Measurements from ENCODE around the gene NUP214.

NUP214 gene

DNA sequence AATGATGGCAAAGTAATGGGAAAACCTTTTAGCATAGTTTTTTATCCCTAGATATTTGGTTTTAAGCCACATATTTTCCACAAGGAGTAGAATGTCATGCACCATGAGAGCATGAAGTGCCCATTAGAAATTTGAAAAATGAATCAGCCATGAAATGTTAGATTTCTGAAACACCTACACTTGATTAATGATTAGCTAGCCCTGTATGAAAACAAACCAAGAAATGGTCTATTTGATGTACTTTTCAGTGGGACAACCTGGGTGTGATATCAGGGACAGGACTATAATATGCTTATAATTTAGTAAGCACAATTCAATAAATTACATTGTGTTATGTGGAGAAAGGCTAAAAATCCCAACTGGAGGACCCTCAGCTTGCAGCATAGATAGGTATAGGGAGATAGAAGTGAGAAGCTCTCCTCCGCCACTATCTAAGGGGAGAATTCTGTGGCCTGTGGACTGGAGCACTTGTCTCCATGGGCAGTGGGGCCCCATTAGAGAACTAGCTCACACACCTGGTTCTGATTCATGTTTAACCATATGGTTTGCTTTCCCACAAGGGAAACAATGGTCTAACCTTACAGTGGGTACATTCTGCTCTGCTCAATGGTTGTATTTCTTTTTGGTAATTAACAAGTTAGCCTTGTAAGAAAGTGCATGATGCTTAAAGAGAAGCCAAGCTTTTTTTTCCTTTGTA, 35.2 kb downstream of the NUP214 start:
- peaks cover 9% of the 10 kb centered on the region for H3K79me2 ChIP-seq (ENCODE audit: control insufficient read depth, low read length)
- no peaks in the 10 kb centered on the region for H3K9me3 ChIP-seq (ENCODE audit: control insufficient read depth, insufficient read depth, low read length)
- H4K20me1 ChIP-seq (ENCODE audit: control insufficient read depth, insufficient read depth, low read depth, low read length) = no peaks in the 10 kb centered on the region
- H3K4me3 ChIP-seq (ENCODE audit: low read length) = no peak overlapping the region
- H3K4me1 ChIP-seq (ENCODE audit: control insufficient read depth, low read length) = no peaks in the 10 kb centered on the region
- H3K36me3 ChIP-seq (ENCODE audit: control insufficient read depth, low read length) = peaks cover 68% of the 10 kb centered on the region
- H3K27ac ChIP-seq (ENCODE audit: low read depth, low read length) = no peak overlapping the region
- TF ChIP-seq EZH2phosphoT487 (IDR thresholded peaks at IDR 0.05; ENCODE audit: borderline replicate concordance, low read length) = no peak
- TF ChIP-seq, protein P1, sequence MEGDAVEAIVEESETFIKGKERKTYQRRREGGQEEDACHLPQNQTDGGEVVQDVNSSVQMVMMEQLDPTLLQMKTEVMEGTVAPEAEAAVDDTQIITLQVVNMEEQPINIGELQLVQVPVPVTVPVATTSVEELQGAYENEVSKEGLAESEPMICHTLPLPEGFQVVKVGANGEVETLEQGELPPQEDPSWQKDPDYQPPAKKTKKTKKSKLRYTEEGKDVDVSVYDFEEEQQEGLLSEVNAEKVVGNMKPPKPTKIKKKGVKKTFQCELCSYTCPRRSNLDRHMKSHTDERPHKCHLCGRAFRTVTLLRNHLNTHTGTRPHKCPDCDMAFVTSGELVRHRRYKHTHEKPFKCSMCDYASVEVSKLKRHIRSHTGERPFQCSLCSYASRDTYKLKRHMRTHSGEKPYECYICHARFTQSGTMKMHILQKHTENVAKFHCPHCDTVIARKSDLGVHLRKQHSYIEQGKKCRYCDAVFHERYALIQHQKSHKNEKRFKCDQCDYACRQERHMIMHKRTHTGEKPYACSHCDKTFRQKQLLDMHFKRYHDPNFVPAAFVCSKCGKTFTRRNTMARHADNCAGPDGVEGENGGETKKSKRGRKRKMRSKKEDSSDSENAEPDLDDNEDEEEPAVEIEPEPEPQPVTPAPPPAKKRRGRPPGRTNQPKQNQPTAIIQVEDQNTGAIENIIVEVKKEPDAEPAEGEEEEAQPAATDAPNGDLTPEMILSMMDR (IDR thresholded peaks at IDR 0.05; ENCODE audit: low read depth, low read length, poor library complexity, severe bottlenecking) = no peak
- H3F3A ChIP-seq (ENCODE audit: control insufficient read depth, insufficient read depth) = no peaks in the 10 kb centered on the region
- no peak overlapping the region for H3K4me2 ChIP-seq (ENCODE audit: low read length)
- no peaks in the 10 kb centered on the region for H3K27me3 ChIP-seq (ENCODE audit: control insufficient read depth, low read length)
- H3K9me2 ChIP-seq (replicated peaks; ENCODE audit: control insufficient read depth, low read length) = no peaks in the 10 kb centered on the region

DNA sequence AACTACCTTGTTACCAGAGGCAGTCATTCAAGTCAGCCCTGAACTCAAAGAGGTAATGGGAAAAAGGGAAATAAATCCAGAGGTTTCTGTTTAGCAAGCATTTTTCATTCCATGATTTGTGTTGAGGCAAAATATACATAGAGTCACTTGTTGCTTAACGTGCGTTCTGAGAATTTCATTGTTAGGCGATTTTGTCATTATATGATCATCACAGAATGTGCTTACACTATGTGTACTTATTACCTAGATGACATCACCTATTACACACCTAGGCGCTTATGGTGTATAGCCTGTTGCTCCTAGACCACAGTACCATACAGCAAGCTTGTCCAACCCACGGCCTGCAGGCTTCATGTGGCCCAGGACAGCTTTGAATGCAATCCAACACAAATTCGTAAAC, 36.2 kb downstream of the NUP214 start:
- Histone ChIP-seq H3K27ac (ENCODE audit: low read depth, low read length) (no peak overlapping the region), H3K4me2 (ENCODE audit: low read length) (no peak overlapping the region), H3K79me2 (ENCODE audit: control insufficient read depth, low read length) (peaks cover 7% of the 10 kb centered on the region; the same call in 1 of the 2 replicates)

DNA sequence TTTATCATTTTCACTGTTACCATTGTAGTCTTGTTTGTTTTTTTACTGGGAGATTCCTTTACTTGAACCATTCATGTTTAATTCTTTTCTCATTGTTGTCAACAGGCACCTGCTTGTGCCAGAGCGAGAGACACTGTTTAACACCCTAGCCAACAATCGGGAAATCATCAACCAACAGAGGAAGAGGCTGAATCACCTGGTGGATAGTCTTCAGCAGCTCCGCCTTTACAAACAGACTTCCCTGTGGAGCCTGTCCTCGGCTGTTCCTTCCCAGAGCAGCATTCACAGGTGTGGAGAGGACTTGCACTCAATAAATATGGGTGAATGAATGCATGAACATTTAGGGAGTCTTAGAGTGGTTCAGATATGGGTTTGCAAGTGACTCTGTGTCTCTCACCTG, 37.5 kb downstream of the NUP214 start:
- Histone ChIP-seq H3K9me3 (ENCODE audit: control insufficient read depth, insufficient read depth, low read length) (no peaks in the 10 kb centered on the region), H3K27me3 (ENCODE audit: control insufficient read depth, low read length) (no peaks in the 10 kb centered on the region), H3K27ac (ENCODE audit: low read depth, low read length) (no peak overlapping the region), H3K4me1 (ENCODE audit: control insufficient read depth, low read length) (no peaks in the 10 kb centered on the region), H3K4me2 (ENCODE audit: low read length) (no peak overlapping the region), H4K20me1 (ENCODE audit: control insufficient read depth, insufficient read depth, low read depth, low read length) (no peaks in the 10 kb centered on the region), H3K79me2 (ENCODE audit: control insufficient read depth, low read length) (peaks cover 11% of the 10 kb centered on the region), H3K9me2 (replicated peaks; ENCODE audit: control insufficient read depth, low read length) (no peaks in the 10 kb centered on the region), H3K4me3 (ENCODE audit: low read length) (no peak overlapping the region), H3K36me3 (ENCODE audit: control insufficient read depth, low read length) (peaks cover 83% of the 10 kb centered on the region), H3F3A (ENCODE audit: control insufficient read depth, insufficient read depth) (0 out of 2 replicates have a peak, but pooled peaks cover 3% of the 10 kb centered on the region)
- TF ChIP-seq EZH2phosphoT487 (IDR thresholded peaks at IDR 0.05; ENCODE audit: borderline replicate concordance, low read length) = no peak
- TF ChIP-seq, protein P1 (IDR thresholded peaks at IDR 0.05; ENCODE audit: low read depth, low read length, poor library complexity, severe bottlenecking) = no peak

More for the DNA sequence above, 36.2 kb downstream of the NUP214 start:
- Histone ChIP-seq H3K36me3 (ENCODE audit: control insufficient read depth, low read length) (peaks cover 76% of the 10 kb centered on the region), H3K9me2 (replicated peaks; ENCODE audit: control insufficient read depth, low read length) (no peaks in the 10 kb centered on the region), H3K9me3 (ENCODE audit: control insufficient read depth, insufficient read depth, low read length) (no peaks in the 10 kb centered on the region), H4K20me1 (ENCODE audit: control insufficient read depth, insufficient read depth, low read depth, low read length) (no peaks in the 10 kb centered on the region), H3K4me1 (ENCODE audit: control insufficient read depth, low read length) (no peaks in the 10 kb centered on the region), H3K4me3 (ENCODE audit: low read length) (no peak overlapping the region), H3F3A (ENCODE audit: control insufficient read depth, insufficient read depth) (0 out of 2 replicates have a peak, but pooled peaks cover 3% of the 10 kb centered on the region), H3K27me3 (ENCODE audit: control insufficient read depth, low read length) (no peaks in the 10 kb centered on the region)
- TF ChIP-seq EZH2phosphoT487 (IDR thresholded peaks at IDR 0.05; ENCODE audit: borderline replicate concordance, low read length) = no peak
- TF ChIP-seq, protein P1 (IDR thresholded peaks at IDR 0.05; ENCODE audit: low read depth, low read length, poor library complexity, severe bottlenecking) = no peak
